Measurements from ENCODE around the gene SDK2. TPM values are rescaled to one million over a fixed set of nuclear protein-coding genes. Genes with fewer than 3 reads are reported as not detected.

The SDK2 gene
- total RNA-seq, 2 donors from 2014 or later: 16.5 to 26.3 TPM

GRCh38 chr17:73588301-73588846 lies 55.9 kb downstream of the SDK2 start:
- 94% methylated on average over 15 of the region's 15 CpGs for WGBS
- TF ChIP-seq CTCF (IDR thresholded peaks at IDR 0.05) (no peak), POLR2A (IDR thresholded peaks at IDR 0.05) (no peak), POLR2AphosphoS5 (IDR thresholded peaks at IDR 0.05) (no peak)
- intact Hi-C loops (cut with DNase I): no loop called here

GRCh38 chr17:73586921-73587602 lies 57.2 kb downstream of the SDK2 start:
- TF ChIP-seq POLR2AphosphoS5 (IDR thresholded peaks at IDR 0.05) (no peak), POLR2A (IDR thresholded peaks at IDR 0.05) (no peak), CTCF (IDR thresholded peaks at IDR 0.05) (no peak)
- WGBS: 83% methylated on average over 12 of the region's 12 CpGs
- H3K4me1 ChIP-seq (replicated peaks): no peaks in the 10 kb centered on the region
- H3K27ac ChIP-seq: no peak overlapping the region
- DNase-seq (ENCODE audit: low spot score): no peak
- intact Hi-C loops (cut with DNase I): no loop called here
- H3K9me3 ChIP-seq: no peaks in the 10 kb centered on the region
- no peaks in the 10 kb centered on the region for H3K36me3 ChIP-seq
- no peak overlapping the region for H3K4me3 ChIP-seq
- no peaks in the 10 kb centered on the region for H3K27me3 ChIP-seq (replicated peaks; ENCODE audit: insufficient read depth)

More at GRCh38 chr17:73588301-73588846, 55.9 kb downstream of the SDK2 start:
- Histone ChIP-seq H3K4me3 (no peak overlapping the region), H3K27ac (no peak overlapping the region), H3K27me3 (replicated peaks; ENCODE audit: insufficient read depth) (no peaks in the 10 kb centered on the region), H3K4me1 (replicated peaks) (no peaks in the 10 kb centered on the region), H3K36me3 (no peaks in the 10 kb centered on the region), H3K9me3 (no peaks in the 10 kb centered on the region)
- no peak for DNase-seq (ENCODE audit: low spot score)

GRCh38 chr17:73586275-73586832 lies 57.9 kb downstream of the SDK2 start:
- intact Hi-C loops (cut with DNase I): no loop called here
- H3K36me3 ChIP-seq: no peaks in the 10 kb centered on the region
- H3K4me3 ChIP-seq: no peak overlapping the region

GRCh38 chr17:73585583-73585982 lies 58.7 kb downstream of the SDK2 start:
- Histone ChIP-seq H3K27me3 (replicated peaks; ENCODE audit: insufficient read depth) (no peaks in the 10 kb centered on the region), H3K36me3 (no peaks in the 10 kb centered on the region), H3K9me3 (no peaks in the 10 kb centered on the region), H3K4me3 (no peak overlapping the region), H3K4me1 (replicated peaks) (no peaks in the 10 kb centered on the region), H3K27ac (no peak overlapping the region)
- DNase-seq (ENCODE audit: low spot score): no peak
- TF ChIP-seq POLR2AphosphoS5 (IDR thresholded peaks at IDR 0.05) (no peak), POLR2A (IDR thresholded peaks at IDR 0.05) (no peak), CTCF (IDR thresholded peaks at IDR 0.05) (no peak)
- 95% methylated on average over 5 of the region's 5 CpGs for WGBS
- intact Hi-C loops (cut with DNase I): no loop called here

More at GRCh38 chr17:73586275-73586832, 57.9 kb downstream of the SDK2 start:
- 28% methylated on average over 16 of the region's 16 CpGs for whole genome bisulfite sequencing
- H3K27me3 ChIP-seq (replicated peaks; ENCODE audit: insufficient read depth): no peaks in the 10 kb centered on the region
- DNase-seq (ENCODE audit: low spot score): no peak
- no peak overlapping the region for H3K27ac ChIP-seq
- H3K4me1 ChIP-seq (replicated peaks): no peaks in the 10 kb centered on the region
- H3K9me3 ChIP-seq: no peaks in the 10 kb centered on the region
- no peak for TF ChIP-seq CTCF (IDR thresholded peaks at IDR 0.05)
- no peak for TF ChIP-seq POLR2AphosphoS5 (IDR thresholded peaks at IDR 0.05)
- no peak for TF ChIP-seq POLR2A (IDR thresholded peaks at IDR 0.05)

Data from prostate gland (tissue), 2 donors.